Mucosa of stomach (tissue), 1 donor: ENCODE results near the gene BPIFB6.

ENCODE experiments used
- H3K27me3 ChIP-seq: one replicate; pipeline ENCODE4 v1.7.0; 2013; ENCODE audit warnings: mild to moderate bottlenecking, low read length; ENCODE audit not compliant: control insufficient read depth, insufficient read depth
- H3K36me3 ChIP-seq: one replicate; pipeline ENCODE4 v1.7.0; 2013; ENCODE audit warnings: low read length; ENCODE audit not compliant: control insufficient read depth, insufficient read depth
- H3K4me1 ChIP-seq: one replicate; pipeline ENCODE4 v1.7.0; 2013; ENCODE audit warnings: mild to moderate bottlenecking, low read length; ENCODE audit not compliant: control insufficient read depth, insufficient read depth
- H3K4me3 ChIP-seq: one replicate; pipeline ENCODE4 v1.7.0; 2013; ENCODE audit warnings: low read length
- H3K9ac ChIP-seq: one replicate; pipeline ENCODE4 v1.7.0; 2013; ENCODE audit warnings: mild to moderate bottlenecking, low read length, moderate library complexity
- H3K9me3 ChIP-seq: one replicate; pipeline ENCODE4 v1.7.0; 2013; ENCODE audit warnings: mild to moderate bottlenecking, low read length, moderate library complexity; ENCODE audit not compliant: control insufficient read depth
- donor health status: Pancreatic carcinoma.

Gene BPIFB6

DNA sequence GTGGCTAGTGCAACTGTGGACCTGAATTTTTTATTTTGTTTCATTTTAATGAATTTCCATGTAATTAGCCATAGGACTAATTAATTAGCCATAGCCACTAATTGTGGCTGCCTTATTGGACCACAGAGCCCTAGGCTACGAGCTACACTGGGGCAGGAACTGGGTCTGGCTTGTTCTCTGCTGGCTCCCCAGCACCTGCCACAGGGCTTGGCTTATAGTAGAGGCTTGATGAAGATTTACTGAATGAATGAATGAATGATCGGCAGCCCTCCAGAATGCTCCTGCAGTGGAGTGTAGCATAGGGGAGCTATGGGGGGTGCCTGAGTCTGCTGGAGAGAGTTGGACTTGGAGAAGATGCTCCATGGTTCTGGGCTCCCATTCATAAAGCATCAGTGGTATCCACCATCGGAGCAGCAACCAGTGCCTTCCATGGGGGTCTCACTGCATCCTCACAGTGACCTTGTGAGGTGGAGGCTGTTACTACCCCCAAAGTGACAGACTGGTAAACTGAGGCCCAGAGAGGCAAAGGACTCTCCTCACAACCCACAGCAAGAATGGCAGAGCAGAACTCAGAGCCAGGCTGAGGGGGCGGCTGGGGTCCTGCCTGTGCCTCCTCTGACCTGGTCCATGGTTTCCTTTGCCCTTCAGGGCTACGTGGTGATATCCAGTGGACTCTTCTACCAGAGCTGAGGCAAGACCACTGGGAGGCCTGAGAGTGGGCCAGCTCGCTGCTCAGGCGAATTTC lies 8.6 kb upstream of the BPIFB6 start:
- no peaks in the 10 kb centered on the region for H3K36me3 ChIP-seq
- no peaks in the 10 kb centered on the region for H3K4me1 ChIP-seq
- H3K9ac ChIP-seq = no peak overlapping the region
- no peaks in the 10 kb centered on the region for H3K9me3 ChIP-seq
- peaks cover 6% of the 10 kb centered on the region for H3K27me3 ChIP-seq
- no peak overlapping the region for H3K4me3 ChIP-seq

DNA sequence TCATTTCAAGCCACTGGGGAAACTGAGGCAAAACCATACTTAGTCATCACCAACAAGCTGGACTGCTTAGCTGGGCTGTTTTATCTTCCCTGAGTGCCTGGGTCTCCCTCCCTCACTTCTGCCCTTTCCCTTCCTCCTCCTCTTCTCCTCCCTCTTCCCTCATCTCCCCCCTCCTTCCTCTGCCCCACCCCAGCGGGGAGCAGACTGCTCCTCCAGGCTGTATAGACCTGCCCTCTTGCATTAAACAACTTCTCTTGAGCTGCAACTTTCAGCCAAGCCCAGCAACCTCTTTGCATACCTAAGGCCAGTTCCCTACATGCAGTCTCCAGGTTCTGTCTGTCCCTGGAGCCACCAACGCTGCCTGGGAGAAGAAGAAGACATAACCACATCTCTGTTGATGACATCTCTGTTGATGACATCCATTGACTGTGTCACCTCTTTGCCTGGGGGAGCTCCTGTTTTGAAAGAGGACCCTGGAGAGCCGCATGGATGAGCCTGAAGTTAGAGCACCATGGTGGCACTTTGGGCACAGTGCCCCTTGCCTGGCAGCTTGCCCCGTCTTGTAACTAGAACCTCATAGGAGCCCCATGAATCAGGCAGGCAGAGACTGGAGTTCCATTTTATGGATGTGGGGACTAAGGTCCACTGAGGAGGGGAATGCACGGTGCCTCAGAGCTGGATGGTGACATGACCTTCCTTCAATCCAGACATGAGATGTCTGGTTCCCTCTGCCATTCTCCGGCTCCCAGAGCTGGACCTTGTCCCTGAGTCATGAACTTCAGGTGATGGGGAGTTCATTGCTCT lies 7.8 kb upstream of the BPIFB6 start:
- Histone ChIP-seq H3K4me3 (no peak overlapping the region), H3K9ac (no peak overlapping the region), H3K27me3 (peaks cover 6% of the 10 kb centered on the region), H3K9me3 (no peaks in the 10 kb centered on the region), H3K36me3 (no peaks in the 10 kb centered on the region), H3K4me1 (no peaks in the 10 kb centered on the region)

DNA sequence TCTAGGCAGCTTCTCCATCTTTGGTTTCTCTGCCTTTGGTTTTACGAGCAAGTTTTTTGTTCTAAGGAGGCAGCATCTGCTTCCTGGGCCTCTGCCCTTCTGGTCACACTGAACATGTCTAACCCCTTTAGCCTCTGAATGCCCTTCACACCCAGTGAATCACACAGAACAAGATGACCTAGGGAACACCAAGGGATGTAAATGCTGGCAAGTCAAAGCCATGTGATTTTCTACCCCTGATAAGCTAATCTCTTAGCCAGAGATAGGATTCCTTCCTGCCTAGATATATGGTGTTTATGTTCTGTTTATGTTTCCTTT lies 7.2 kb upstream of the BPIFB6 start:
- Histone ChIP-seq H3K9ac (no peak overlapping the region), H3K27me3 (peaks cover 6% of the 10 kb centered on the region), H3K4me3 (no peak overlapping the region), H3K9me3 (no peaks in the 10 kb centered on the region), H3K36me3 (no peaks in the 10 kb centered on the region), H3K4me1 (no peaks in the 10 kb centered on the region)

DNA sequence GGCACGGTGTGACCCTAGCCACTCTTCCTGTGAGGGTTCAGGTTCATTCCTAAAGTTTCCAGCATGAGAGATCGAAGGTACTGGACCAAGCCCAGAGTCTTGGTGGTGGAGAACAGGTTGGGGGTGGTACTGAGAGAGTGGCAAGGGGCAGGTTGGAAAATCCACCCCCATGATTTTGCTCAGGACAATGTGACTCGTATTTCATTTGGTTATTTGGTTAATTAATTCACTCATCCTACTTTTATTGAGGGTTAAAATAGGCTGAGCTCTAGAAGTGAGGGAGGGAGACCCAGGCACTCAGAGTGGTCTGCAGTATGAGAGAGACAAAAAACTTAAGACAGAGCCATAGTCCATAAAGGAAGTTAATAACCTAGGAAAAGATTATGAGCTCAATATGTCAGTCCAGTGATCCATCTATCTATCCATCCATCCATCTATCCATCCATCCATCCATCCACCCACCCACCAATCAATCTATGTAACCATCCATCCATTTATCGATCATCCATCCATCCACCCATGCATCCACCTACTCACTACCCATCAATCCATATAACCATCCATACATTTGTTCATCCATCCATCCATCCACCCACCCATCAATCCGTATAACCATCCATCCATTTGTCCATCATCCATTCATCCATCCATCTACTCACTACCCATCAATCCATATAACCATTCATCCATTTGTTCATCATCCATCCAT lies 6.7 kb upstream of the BPIFB6 start:
- no peak overlapping the region for H3K4me3 ChIP-seq
- no peak overlapping the region for H3K9ac ChIP-seq
- H3K9me3 ChIP-seq = no peaks in the 10 kb centered on the region
- H3K36me3 ChIP-seq = no peaks in the 10 kb centered on the region
- no peaks in the 10 kb centered on the region for H3K4me1 ChIP-seq
- peaks cover 6% of the 10 kb centered on the region for H3K27me3 ChIP-seq

DNA sequence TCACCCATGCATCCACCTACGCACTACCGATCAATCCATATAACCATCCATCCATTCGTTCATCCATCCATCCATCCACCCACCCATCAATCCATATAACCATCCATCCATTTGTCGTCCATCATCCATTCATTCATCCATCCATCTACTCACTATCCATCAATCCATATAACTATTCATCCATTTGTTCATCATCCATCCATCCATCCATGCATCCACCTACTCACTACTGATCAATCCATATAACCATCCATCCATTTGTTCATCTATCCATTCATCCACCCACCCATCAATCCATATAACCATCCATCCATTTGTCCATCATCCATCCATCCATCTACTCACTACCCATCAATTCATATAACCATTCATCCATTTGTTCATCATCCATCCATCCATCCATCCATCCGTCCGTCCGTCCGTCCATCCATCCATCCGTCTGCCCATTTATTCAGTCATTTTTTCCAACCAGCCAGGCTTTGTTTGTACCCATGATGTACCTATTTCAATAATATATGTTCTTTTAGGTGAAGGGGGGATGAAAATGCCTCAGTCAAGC lies 6.1 kb upstream of the BPIFB6 start:
- Histone ChIP-seq H3K4me1 (no peaks in the 10 kb centered on the region), H3K9ac (no peak overlapping the region), H3K9me3 (no peaks in the 10 kb centered on the region), H3K27me3 (peaks cover 6% of the 10 kb centered on the region), H3K4me3 (no peak overlapping the region), H3K36me3 (no peaks in the 10 kb centered on the region)

DNA sequence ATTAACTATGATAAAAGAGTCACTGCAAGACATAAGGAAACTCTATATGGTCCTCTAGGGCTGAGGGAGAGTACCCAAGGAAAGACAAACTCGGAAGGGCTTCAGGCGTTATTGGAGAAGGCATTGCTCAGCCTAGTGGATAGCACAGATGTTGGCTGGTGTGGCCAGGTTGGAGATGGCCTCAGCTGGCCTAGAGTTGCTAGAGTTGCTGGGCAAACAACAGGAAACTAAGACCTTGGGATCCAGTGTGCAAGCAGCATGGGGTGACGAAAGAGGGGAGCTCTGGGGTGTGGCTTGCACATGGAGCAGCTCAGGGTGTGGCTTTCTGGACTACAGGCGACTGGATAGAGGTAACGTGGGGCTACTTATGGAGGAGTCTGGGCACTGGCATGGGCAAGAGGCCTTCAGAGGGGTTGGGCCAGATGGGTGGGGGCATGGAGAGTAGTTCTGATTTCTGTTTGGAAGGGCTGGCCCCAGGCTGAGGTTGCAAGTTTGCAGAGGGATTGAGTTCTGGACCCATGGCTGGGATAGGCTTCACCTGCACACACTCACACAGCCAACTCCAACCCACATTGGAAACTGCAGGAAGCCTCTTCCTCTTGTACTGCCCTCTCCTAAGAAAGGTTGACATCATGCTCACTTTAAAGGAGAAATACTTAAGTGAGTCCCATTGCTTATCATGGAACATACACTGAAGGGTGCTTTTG lies 5.2 kb upstream of the BPIFB6 start:
- Histone ChIP-seq H3K9me3 (no peaks in the 10 kb centered on the region), H3K4me1 (no peaks in the 10 kb centered on the region), H3K36me3 (no peaks in the 10 kb centered on the region), H3K4me3 (no peak overlapping the region), H3K27me3 (peaks cover 6% of the 10 kb centered on the region), H3K9ac (no peak overlapping the region)

DNA sequence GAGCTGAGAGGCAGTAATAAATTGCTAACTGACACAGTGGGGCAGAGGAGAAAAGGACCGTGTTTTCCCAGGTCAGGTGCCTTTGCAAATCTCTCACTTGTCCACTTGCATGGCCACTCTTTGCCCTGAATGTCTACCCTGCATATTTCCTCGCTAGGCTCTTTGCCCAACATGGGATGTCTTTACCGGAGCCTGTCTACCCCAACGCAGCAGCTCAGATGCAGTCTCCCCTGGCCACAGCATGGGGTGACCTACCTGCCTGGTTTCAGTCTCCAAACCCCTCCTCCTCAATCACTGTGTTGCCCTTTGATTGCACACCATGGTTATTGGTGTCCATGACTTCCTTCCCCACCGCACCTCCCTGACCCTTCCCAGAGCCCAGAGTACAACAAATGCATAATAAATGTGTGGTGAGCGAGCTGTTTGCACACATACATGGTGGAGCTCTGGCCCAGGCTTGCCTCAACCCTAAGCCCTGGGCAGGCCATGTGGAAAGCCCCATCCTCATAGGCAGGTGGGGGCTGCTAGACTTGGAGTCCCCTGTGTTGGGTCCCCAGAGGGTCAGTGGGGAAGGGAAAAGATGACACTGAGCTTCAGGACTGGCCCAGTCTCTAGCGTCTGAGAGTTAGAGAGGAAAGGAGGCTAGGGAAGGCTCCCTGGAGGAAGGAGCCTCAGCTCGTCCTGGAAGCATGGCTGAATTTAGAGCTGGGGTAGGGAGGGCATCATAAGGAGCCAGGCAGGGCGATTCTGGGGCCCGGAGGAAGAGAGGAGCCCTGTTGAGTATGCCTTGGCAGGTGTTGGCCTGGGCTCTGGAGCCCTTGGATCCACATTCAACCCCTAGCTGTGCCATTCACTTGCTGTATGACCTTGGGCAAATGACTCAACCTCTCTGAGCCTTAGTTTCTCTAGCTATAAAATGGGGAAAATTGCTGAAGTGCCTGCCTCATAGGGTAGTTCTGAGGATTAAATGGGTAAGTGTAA lies 4.4 kb upstream of the BPIFB6 start:
- Histone ChIP-seq H3K27me3 (peaks cover 6% of the 10 kb centered on the region), H3K4me3 (no peak overlapping the region), H3K4me1 (no peaks in the 10 kb centered on the region), H3K9me3 (no peaks in the 10 kb centered on the region), H3K36me3 (no peaks in the 10 kb centered on the region), H3K9ac (no peak overlapping the region)

DNA sequence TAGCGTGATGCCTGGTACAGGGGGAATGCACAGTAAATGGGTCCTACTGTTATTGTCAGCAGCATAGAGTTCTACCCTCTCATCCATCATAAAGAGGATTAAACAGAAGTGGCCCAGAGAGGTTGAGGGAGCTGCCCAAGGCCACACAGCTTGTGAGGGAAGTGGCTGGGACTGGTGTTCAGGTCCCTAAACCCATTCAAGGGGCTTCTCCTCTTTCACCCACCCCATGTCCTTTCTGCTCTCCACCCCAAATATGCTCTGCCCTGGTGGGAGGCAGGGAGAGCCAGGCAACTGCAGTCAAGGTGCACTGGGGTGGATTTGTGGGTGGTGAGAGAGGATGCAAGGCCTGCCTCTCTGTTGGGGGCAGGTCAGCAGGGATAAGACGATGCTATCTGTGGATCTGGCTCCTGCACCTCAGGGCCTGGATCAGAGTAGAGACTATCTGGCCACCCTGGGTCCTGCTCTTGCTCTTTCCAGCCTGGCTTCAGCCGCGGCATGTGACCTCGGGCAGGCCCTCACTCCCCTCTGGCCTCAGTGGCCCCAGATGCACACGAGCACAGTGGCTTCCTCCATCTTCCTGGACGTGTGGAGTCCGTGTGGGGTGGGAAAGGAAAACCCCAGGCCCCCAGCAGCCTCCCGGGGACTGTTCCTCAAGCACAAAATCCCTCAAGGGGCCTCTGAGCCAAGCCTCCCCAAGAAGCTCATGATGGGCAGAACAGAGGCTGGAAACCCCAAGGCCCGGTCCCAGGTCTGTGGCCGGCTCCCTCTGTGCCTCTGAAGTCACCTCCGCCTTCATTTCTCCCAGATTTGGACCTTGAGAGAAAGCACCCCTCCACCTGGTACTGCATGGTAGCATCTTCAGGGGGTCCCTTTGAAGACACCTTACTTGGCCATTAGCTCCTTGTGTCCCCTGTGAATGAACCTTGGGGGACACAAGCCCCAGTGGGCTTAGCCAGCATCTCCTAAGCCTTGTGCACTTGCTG lies 3.4 kb upstream of the BPIFB6 start:
- Histone ChIP-seq H3K9ac (no peak overlapping the region), H3K36me3 (no peaks in the 10 kb centered on the region)

GRCh38 chr20:33028875-33029274 lies 2.6 kb upstream of the BPIFB6 start:
- peaks cover 6% of the 10 kb centered on the region for H3K27me3 ChIP-seq
- no peaks in the 10 kb centered on the region for H3K36me3 ChIP-seq
- H3K9me3 ChIP-seq = no peaks in the 10 kb centered on the region
- no peaks in the 10 kb centered on the region for H3K4me1 ChIP-seq
- no peak overlapping the region for H3K9ac ChIP-seq
- H3K4me3 ChIP-seq = no peak overlapping the region

More for the DNA sequence above, 3.4 kb upstream of the BPIFB6 start:
- no peak overlapping the region for H3K4me3 ChIP-seq
- peaks cover 6% of the 10 kb centered on the region for H3K27me3 ChIP-seq
- H3K4me1 ChIP-seq = no peaks in the 10 kb centered on the region
- no peaks in the 10 kb centered on the region for H3K9me3 ChIP-seq

DNA sequence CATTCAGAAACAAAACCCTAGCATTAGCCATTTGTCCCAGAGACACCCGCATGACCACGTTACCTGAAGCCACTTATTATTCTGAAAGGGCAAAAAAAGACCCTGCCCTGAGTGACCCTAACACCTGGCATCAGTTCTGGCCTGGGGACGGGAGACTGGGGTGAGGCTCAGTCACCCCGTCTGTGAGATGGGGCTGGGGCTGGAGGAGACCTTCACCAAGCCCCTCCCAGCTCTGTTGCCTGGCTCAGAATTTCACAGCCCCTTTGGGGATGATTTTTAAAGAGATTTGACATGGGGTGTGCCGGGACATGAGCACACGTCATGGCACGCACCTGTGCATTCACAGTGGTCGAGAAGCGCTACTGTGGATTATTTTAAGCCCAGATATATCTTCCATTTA lies 1.4 kb upstream of the BPIFB6 start:
- no peaks in the 10 kb centered on the region for H3K9me3 ChIP-seq
- no peak overlapping the region for H3K9ac ChIP-seq
- peaks cover 6% of the 10 kb centered on the region for H3K27me3 ChIP-seq
- no peaks in the 10 kb centered on the region for H3K4me1 ChIP-seq
- no peaks in the 10 kb centered on the region for H3K36me3 ChIP-seq
- no peak overlapping the region for H3K4me3 ChIP-seq
